ENCODE results near the gene ZNF674.

ZNF674 gene

DNA sequence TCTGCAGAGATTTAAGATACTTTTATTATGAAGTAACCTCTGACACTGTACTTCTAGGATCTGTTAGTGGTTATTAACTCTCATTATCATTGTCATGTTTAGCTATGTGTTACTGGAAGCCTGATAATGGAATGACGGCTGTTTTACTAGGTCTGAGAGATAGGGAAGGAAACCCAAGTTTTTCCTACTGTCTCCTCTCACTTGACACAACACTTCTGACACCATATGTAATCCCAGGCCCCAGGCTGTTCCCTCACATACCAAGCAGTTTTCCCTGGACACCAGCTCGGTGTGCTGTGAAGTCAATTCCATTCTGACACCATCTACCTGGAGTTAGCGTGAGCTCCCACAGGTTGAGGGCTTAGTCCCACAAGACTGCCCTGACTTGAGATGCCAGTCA lies 85.6 kb downstream of the ZNF674 start:
- no peak overlapping the region for H3K9ac ChIP-seq
- H3K4me3 ChIP-seq (IDR thresholded peaks at IDR 0.05; ENCODE audit: insufficient read depth, low read depth, low read length) = no peak overlapping the region
- peaks cover 26% of the 10 kb centered on the region for H3K4me1 ChIP-seq (ENCODE audit: low read depth, poor library complexity, severe bottlenecking)
- H3K27me3 ChIP-seq (ENCODE audit: insufficient read depth, low read depth) = no peaks in the 10 kb centered on the region
- no peak overlapping the region for H2AFZ ChIP-seq (ENCODE audit: low read depth)
- no peaks in the 10 kb centered on the region for H3K36me3 ChIP-seq (ENCODE audit: insufficient read depth)
- no peaks in the 10 kb centered on the region for H4K20me1 ChIP-seq (ENCODE audit: insufficient read depth)
- no peaks in the 10 kb centered on the region for H3K79me2 ChIP-seq (ENCODE audit: insufficient read depth, low read depth)
- TF ChIP-seq, protein P1, sequence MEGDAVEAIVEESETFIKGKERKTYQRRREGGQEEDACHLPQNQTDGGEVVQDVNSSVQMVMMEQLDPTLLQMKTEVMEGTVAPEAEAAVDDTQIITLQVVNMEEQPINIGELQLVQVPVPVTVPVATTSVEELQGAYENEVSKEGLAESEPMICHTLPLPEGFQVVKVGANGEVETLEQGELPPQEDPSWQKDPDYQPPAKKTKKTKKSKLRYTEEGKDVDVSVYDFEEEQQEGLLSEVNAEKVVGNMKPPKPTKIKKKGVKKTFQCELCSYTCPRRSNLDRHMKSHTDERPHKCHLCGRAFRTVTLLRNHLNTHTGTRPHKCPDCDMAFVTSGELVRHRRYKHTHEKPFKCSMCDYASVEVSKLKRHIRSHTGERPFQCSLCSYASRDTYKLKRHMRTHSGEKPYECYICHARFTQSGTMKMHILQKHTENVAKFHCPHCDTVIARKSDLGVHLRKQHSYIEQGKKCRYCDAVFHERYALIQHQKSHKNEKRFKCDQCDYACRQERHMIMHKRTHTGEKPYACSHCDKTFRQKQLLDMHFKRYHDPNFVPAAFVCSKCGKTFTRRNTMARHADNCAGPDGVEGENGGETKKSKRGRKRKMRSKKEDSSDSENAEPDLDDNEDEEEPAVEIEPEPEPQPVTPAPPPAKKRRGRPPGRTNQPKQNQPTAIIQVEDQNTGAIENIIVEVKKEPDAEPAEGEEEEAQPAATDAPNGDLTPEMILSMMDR (conservative IDR thresholded peaks at IDR 0.05; ENCODE audit: low read depth, low read length) = no peak
- no peak overlapping the region for H3K27ac ChIP-seq
- H3K4me2 ChIP-seq = no peak overlapping the region

DNA sequence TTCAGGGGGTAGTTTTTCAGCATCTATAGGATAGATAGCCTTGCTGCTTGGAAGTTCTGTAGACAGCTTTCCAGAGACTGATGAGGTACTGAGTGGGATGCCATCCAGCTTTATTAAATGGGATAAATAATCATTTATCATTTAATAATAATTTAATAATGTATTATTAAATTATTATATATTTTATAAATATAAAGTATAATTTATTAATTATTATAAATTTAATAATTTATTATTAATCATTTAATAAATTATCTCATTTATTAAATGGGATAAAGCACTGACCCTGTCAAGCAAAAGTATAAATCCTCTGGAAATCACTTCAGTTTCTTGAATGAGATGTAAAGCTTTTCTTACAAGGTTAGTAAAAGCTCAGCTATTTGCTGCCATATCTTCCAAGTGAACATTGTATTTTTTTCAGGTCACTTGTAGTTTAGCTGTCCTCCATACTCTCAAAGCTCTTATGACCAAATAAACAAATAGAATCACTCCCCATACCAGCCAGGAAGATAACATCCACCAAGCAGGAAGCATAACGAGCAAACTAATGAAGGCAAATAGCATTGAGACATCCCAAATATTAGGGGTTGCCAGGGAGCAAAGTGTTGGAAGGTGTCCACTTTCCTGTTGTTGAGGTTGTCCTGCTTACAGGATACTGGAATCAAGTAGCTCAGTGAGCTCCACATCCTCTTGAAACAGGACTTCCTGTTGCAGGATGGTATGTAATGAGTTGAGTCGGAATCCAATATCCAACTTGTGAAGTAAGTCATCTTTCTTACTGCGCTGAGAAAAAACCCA lies 88.9 kb downstream of the ZNF674 start:
- no peak overlapping the region for H3K27ac ChIP-seq
- H2AFZ ChIP-seq (ENCODE audit: low read depth) = no peak overlapping the region
- no peak overlapping the region for H3K4me2 ChIP-seq
- H3K9ac ChIP-seq = no peak overlapping the region
- no peaks in the 10 kb centered on the region for H3K36me3 ChIP-seq (ENCODE audit: insufficient read depth)
- H3K4me1 ChIP-seq (ENCODE audit: low read depth, poor library complexity, severe bottlenecking) = peaks cover 7% of the 10 kb centered on the region
- H3K79me2 ChIP-seq (ENCODE audit: insufficient read depth, low read depth) = no peaks in the 10 kb centered on the region
- no peaks in the 10 kb centered on the region for H4K20me1 ChIP-seq (ENCODE audit: insufficient read depth)
- no peaks in the 10 kb centered on the region for H3K27me3 ChIP-seq (ENCODE audit: insufficient read depth, low read depth)
- TF ChIP-seq, protein P1 (conservative IDR thresholded peaks at IDR 0.05; ENCODE audit: low read depth, low read length) = no peak
- no peak overlapping the region for H3K4me3 ChIP-seq (IDR thresholded peaks at IDR 0.05; ENCODE audit: insufficient read depth, low read depth, low read length)

Measured in KMS-11 (cell line).